NOMO-1 treated with DMSO at 0.1 percent for 48 hours (cell line): ENCODE data around the gene TNFRSF13B.
"Not testable (repeated sequence)": the region's sequence is repeated elsewhere in the genome, so short reads cannot be mapped to it uniquely, and the experiment has no call there.

ENCODE experiments used
- DNase-seq: peaks from one replicate; lab custom pipeline; 2025; ENCODE audit not compliant: unreplicated experiment; lab: John Stamatoyannopoulos, UW

TNFRSF13B gene

DNA sequence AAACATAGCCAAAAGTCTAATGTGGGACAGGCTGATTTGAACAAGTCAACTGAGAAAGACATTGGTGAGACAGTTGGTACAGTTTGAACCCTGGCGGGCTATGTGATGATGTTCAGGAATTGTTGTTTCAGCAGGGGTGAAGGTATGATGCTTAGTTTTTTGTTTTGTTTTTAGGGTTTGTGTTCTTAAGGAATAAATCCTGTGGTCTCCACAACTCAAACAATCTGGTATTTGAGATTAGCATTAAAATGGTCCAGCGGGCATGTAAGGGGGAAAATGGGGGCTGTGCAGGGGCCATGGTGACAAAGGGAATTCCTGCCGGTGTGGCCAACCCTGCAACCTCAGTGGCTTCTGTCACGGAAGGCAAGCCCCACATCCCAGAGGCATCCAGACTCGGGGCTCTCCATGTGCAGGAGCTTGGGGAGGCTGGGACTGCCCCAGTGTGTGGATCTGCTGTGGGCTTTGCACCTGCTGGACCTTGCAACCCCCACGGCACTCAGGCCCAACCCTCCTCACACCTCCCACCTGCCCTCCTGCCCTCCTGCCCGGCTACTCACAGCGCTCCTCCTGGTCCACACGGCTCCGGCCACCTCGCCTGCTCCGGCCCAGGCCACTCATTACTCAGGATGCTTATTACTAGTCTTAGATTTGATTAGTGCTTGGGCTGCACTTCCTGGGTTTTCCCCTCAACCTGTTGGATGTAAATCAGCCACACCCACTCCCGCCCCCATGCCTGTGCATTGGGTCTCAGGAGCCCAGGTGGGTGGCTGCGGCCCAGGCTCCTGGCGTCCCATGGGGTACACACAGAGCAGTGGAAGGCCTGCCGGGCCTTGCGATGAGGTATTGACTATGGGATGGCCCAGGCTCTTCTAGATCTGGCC is at the start of gene TNFRSF13B:
Gene TNFRSF13B (minus strand): TSS at position 661 of the 881 bp plus-strand sequence. CDS start 43 bp downstream, at position 618.
- DNase-seq, result no peak

DNA sequence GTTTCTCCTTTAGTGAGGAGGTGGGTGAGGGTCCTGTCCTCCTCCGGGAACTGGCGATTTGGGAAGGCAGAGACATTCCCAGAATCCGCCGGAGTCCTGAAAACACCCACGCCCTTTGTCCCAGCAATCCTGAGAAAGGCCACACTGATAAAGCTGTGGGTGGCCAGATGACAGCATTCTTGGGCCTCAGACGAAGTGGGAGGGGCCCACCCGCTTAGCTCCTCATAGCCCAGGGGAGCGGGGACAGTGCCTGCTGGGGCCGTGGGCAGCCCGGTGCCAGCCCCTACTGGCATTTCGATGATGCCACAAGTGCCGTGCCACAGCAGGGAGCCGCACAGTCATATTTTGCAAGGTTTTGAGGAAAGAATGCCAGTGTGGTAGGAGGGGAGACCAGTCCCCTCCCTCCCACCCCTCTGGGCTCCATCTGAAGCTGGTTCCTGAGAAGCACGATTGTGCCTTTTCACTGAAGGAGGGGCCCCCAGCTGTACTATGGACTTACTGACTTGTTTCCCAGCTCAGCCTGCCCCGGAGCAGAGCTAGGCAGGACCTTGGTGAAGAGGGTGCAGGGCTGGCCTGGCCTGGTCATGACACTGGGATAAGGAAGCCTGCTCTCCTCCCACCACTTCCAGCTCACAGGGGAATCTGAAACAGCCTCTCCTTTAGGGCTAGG is 49.4 kb upstream of the TNFRSF13B start:
- no peak for DNase-seq

DNA sequence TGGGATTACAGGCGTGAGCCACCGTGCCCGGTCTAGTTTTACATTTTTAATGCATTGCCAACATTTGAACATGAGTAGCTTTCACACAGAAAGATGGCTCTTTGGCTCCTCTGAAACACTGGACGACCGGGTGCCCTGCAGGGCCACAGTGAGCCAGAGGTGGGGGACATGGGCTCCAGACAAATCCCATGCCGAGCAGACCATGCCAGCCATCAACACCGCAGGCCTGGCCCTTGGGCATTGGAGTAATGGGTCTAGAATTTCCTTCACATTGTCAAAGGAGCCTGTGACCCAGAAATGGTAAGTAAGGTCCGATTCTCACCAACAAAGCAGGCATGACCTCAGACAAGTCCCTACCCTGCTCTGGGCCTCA is 48.9 kb upstream of the TNFRSF13B start:
- no peak for DNase-seq

DNA sequence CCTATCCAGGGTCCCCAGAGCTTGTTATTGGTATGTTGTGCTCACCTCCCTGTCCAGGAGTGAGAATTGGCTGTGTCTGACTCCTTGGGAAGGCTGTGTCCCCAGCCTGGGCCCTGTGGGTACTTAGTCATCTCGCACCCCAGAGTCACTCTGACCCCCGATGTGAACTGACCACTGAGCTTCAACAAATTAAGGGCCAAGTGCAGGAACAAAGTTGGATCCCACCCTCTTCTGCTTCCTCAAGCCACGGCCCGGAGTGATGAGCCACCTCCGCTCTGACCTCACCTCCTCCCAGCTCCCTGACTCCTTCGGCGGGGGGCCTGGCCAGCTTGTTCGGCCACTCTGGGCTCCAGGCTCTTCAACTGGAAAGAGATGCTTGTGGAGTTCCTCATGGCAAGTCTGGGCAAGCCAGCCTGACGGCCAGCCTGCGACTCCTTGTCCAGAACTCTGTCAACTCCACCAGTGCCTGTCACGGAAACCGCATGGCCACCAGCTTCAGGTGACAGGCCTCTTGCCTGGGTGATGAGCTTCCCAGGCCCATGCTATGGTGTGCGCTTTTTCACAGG is 48.1 kb upstream of the TNFRSF13B start:
- no peak for DNase-seq

DNA sequence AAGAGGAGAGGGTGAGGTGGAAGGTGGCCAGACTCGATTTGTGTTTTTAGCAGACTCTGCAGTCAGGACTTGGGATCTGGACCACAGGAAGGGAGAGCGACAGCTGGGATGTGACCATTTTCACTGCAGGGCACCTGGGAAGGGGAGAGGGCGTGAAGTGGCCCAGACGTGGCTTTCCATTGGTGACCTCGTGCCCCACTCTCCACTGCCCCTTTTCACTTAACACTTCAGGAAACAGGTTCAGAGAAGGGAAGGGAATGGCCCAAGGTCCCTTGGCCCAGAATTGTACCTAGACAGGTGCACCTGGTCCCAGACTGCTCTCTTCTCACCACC is 47.5 kb upstream of the TNFRSF13B start:
- no peak for DNase-seq

DNA sequence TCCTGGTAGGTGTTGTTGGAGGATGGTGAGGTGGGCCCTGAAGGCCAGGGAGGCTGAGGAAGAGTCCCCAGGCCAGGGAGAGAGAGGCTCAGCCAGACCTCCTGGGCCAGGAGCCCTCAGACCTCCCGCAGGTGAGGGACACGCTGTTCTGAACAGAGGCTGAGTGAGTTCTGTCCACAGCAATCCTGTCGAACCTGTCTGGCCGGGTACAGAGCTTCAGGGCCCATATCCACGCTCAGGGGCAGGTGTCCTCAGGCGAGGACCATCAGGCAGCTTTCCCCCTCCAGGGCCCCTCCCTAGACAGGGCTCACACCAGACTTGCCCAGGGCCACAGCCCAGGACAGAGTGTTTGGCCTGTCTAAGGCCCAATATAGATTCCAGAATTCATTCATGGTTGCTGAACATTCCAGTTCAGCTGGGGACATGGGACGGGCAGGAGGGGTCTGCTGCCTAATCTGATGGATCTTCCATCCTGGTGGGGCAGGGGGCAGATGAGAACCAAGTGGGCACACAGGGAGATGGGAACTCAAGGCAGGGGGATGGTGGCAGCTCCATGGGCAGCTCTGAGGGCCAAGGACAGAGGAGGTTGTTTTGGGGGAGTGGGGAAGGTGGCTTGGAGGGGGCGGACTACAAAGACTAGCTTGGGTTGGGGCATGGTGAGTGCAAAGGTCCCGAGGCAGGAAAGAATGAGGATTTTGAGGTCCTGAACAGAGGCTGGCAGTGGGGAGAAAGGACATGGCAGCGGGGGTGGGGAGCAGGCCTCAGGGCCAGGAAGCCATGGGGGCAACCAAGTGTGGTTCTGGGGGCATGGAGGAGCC is 46.9 kb upstream of the TNFRSF13B start:
- no peak for DNase-seq

DNA sequence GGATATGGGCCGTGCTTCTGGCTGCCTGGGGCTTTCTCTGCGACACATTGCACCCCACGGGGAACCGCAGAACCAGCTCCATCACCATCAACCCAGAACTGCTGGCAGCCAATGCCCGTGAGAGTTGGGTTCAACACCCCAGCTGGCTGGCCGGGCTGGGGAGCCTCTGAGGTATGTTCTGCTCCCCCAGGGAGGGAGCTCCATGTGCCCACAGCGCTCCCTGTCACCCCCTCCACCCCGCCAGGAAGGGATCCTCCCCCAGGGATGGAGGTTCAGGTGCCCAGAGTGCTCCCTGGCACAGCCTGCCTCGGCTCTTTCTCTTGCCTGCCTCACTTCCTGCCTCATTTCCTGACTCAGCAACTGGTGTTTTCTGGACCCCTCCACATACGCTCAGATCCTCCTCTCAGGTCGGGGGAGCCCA is 46.1 kb upstream of the TNFRSF13B start:
- no peak for DNase-seq

DNA sequence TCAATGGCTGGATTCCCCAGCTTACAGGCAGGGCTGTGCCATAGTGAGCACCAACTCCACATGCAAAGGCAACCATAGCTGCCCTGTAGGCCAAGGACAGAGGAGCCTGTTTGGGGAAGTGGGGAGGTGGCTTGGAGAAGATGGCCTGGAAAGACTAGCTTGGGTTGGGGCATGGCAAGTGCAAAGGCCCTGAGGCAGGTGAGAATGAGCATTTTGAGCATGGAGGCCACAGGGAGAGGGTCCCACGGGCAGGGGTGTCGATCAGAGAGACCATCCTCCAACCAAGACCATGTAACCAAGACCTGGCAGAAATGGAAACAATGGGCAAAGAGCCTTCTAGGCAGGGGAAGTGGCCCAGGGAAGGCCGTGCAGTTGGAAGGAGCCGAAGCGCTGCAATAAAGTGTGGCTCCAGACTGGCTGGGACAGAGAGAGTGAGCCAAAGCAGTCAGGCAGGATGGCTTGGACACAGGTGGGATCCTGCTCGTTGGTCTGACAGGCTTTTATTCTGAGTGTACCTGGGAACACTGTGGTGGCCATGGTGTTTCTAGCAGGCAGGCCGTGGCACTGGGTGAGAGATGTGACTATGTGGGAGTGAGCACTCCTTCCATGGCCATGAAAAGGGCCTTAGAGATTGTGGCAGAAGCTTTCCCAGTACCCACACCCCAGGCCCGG is 45.6 kb upstream of the TNFRSF13B start:
- no peak for DNase-seq

DNA sequence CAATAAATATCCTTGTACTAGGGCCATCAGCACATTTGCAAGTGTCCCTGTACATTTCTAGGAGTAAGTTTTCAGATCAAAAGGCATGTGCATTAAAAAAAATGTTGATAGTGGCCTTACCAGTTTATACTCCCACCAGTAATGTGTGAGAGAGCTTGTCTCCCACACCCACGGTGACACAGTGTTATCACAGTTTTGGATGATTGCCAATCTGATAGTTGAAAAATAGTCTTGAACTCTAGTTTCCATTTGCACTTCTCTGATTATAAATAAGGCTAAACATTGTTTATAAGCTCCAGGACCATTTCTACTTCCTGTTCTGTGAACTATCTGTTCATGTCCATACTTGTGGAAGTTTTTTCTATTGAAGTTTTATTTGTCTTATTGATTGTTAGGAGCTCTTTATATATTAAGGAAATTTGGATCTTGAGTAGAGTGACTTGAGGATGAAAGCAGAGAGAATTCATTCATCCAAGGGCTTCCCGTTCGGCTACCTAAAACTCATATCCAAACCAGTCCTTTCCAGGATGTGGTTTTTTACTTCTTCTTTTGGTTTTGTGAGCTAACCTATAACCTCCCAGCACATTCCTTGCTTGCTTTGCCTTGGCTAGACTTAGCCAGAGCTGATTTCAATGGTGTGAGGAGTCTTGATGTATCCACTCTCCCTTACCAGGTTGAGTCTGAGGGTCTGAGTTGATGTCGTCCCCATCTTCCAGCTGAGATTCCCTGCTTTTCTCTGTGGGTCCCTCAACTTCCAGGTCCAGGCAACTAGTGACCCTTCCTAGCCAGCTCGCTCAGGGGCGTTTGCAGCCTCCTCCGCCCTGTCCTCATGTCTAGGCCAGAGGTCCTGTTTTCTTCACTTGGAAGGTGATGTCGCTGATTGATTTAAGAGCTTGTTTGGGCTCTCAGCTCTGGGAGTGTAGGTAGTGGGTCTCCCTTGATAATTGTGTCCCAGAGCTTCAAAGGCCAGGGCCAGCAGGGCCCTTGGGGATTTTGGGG is 44.6 kb upstream of the TNFRSF13B start:
- peak; percentile 83 for DNase-seq

DNA sequence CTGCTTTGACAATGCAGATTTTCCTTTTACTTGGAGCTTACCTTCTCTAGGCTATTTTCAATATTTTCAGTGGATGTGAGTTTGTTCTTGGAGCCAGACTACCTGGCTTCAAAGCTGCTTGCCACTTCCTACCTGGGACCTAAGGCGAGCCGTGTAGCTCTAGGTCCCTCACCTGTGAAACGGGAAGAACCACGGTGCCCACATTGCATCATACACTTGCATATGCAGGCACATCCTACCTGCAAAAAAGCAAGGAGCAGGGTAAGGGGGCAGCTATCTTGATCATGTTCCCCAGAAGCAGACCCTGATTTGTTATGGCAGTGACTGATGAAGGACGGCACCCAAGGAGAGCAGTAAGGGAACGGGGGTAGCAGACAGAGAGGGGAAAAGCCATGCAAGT is 43.3 kb upstream of the TNFRSF13B start:
- DNase-seq, result no peak

DNA sequence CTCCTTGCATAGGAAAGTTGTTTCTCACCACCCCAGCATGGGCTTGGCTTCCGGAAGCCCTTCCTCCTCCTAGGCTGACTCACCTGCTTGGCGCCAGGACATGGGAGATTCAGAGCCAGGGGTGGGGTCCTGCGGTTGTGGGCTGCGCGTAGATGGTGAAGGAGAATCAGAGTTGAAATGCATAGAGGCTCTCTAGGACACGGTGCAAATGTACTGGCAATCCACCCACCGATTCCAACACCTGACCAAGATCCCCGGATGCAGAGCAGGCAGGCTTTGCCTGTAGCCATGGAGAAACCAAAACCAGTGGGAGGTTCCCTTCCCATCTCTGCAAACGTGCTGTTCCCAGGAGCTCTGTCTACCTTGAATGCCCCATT is 42.8 kb upstream of the TNFRSF13B start:
- not testable (repeated sequence) for DNase-seq

DNA sequence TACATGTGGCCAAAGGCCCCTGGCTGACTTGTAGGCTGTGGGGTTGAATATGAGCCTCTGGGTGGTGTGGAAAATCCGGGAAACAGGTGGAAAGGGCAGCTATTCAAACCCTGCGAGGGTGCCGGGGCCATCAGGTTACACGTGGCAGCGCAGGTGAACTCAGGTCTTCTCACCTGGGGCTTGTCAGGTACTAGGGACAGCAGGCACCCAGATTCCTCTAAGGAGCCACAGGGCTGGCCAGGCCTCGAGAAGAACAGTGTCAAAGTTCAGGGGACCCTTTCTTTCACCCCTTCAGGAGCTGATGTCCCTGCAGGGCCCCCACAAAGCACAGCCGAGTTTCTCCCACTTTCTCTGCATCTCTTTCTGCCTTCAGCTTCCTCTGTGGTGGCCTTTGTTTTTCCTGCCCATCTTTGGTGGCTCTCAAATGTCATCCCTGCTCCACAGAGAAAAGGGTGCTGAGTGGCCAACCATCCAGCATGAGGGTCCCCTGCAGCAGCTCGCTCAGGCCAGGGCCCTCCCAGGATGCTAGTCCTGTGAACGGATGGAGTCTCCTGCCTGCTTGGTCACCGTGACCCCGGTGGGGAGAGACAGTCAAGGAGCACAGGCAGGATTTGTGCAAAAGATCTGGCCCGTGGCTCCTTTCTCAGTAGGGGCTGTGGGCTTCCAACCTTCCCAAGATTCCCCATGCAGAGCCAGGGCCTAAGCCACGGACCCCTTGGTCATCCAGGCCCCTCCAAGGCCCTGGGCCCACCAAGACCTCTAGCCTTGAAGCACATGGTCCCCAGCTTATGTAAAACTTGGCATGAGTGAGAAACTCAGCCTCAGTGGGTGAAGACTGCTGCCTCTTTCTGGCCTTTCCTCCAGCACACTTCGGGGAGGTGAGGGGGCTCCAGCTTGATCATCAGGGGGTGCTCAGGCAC is 42.2 kb upstream of the TNFRSF13B start:
- not testable (repeated sequence) for DNase-seq

DNA sequence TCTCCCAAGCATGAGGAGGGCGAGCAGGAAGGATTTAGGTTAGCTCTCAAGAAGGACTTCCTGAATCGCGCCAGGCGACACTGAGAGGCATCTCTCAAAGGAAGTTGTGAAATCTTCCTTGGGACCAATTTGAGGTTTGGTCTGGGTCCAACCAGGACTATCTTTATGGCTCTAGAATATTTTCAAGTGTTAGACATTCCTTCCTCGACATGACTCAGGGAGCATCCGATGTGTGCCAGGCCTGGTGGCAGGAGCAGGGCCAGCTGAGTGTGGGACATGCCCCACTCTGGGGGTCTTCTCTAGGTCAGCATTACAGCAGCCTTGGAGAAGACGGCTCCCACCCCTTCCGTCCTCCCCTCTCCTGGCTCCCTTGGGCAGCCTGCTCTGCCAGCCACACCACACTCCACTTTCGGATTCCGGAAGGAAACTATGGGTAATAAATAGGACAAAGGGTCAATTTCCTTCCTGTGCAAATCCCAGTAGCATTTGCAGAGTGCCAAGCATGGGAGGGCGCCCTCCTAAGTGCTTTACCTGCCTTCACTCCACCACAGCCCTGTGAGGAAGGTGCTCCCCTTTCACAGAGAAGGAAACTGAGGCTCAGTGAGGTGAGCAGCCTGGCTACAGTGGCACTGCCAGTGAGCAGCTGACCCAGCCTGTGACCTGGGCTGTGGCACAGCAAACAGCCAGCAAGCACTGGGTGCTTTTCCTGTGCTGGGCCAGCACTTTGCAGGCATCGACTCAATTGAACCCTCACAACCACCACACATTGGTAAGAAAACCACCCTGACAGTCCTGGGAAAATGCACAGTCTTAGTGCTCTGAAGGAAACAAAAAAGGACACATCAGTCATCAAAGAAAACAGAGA is 39.4 kb upstream of the TNFRSF13B start:
- peak; percentile 24 for DNase-seq

DNA sequence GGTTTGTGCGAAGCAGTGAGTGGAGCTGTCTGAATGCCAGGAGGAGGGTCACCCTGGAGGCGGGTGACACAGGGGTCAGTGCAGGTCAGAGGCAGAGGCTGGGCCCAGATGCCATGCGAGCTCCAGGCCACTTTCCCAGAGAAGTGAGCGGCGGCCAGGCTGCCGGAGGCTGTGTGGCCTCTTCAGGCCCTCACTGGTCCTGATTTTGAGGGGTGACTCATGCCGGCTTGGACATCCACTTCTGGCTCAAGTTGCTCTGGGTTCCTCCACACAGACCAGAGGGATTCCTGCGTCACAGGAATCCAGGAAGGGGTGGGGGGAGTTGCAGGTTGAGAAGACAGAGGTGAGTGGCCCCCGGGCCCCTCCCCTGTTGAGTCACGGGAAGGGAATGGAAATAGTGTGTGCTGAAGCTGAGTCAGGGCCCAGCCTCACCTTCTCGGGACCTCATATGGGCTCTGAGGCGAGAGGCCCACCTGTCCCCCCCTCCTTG is 38.7 kb upstream of the TNFRSF13B start:
- not testable (repeated sequence) for DNase-seq

DNA sequence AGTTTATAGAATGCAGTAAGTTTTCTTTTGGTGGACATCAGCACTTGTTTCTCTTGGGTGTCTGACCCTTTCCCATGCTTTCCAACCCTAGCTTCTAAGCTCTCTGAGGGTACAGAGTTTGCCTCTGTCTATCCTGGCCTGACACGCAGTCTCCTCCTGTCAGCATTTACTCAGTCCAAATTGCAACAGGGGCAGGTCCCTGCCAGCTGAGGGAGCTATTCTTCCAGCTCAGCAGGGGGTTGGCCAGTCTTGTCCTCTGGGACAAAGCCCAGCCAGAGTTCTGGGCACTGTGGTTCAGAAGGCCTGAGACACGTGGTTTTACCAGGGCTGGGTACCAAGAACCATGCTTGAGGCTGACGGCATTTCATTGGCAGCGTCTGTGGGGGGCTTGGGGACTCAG is 38.1 kb upstream of the TNFRSF13B start:
- not testable (repeated sequence) for DNase-seq

DNA sequence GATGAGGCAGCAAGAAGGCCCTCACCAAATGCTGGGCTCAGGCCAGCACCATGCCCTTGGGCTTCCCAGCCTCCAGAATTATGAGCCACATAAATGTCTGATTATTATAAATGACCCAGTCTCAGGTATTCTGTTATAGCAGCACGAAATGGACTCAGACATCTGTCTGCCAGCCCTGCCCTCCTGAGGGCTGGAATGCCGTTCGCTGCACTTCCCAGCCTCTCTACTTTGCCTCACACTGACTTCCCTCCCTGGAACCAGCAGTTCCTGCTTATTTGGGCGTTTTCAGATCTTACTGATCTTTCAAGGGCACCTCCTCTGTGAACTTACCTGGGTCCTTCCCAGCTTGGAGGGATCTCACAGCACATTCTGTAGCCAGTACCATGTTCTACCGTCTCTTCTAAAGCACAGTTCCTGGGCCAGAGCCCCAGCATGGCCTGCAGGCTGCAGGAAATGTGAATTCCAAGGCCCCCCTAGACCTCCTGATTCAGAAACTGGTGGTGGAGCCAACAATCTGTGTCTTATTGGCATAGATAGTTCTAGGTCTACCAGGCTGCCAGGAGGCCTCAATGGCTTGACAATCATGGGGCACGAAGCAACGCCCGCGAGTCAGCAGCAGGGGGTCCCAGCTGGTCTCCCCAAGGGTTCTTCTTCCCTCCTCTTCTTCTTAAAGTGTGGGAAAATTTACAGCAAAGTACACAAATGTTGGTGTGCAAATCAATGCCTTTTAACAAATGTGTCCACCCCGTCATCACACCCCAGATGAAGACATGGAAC is 36.9 kb upstream of the TNFRSF13B start:
- DNase-seq, result not testable (repeated sequence)

DNA sequence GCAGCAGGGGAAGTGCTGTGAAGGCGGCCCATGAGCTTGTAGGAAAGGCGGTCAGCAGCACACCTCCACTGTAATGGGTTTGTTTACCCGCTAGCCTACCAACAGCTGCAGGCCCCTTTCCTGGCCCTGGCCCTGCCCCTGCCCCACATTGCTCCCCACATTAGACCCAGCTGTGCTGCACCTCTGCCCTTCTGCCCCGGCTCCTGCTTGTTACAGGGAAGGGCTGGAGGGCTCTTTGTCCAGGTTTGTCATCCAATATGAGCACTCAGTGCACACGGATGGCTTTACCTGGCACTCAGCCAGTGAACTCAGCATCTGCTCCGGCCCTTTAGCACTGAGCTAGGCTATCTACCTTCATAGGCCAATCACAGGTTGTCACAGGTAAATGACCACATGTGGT is 36.0 kb upstream of the TNFRSF13B start:
- DNase-seq, result not testable (repeated sequence)
